HG03558 (cell line): Measurements from ENCODE around the gene TSKS.

Experiments used
- ATAC-seq: cut with Tn5 transposase; IDR thresholded peaks from one replicate; pipeline ENCODE4 v1.9.1; 2021; ENCODE audit warnings: moderate number of reproducible peaks; ENCODE audit not compliant: unreplicated experiment; ENCODE audit errors: extremely low read depth

TSKS gene, protein sequence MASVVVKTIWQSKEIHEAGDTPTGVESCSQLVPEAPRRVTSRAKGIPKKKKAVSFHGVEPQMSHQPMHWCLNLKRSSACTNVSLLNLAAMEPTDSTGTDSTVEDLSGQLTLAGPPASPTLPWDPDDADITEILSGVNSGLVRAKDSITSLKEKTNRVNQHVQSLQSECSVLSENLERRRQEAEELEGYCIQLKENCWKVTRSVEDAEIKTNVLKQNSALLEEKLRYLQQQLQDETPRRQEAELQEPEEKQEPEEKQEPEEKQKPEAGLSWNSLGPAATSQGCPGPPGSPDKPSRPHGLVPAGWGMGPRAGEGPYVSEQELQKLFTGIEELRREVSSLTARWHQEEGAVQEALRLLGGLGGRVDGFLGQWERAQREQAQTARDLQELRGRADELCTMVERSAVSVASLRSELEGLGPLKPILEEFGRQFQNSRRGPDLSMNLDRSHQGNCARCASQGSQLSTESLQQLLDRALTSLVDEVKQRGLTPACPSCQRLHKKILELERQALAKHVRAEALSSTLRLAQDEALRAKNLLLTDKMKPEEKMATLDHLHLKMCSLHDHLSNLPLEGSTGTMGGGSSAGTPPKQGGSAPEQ

DNA sequence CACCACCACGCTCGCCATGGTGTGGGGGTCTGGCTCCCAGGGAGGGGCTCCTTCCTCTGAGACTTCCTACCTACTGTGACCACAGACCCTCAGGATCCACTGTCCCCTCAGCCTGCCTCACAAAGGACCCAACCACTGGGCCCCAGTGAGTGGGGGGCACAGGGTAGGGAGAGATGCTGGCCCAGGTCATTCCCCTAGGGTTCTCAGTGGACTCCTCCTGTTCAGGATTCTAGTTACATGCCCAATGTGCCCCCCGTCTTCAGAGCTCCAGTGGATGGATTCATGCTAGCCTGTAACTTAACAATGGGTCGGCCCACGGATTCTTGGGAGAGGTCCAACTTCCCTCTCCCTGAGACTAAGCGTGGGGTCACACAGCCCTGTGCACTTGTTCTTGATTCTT, at the start of gene TSKS:
TSS of gene TSKS (minus strand) at position 77 of the 400 bp plus-strand sequence. CDS start at position 18, 59 bp downstream.
- no peak for ATAC-seq

GRCh38 chr19:49812452-49812996, 49.4 kb upstream of the TSKS start:
- ATAC-seq, result no peak

- no peak for ATAC-seq
These were observed 48.2 kb upstream of the TSKS start for GRCh38 chr19:49811328-49811727.

DNA sequence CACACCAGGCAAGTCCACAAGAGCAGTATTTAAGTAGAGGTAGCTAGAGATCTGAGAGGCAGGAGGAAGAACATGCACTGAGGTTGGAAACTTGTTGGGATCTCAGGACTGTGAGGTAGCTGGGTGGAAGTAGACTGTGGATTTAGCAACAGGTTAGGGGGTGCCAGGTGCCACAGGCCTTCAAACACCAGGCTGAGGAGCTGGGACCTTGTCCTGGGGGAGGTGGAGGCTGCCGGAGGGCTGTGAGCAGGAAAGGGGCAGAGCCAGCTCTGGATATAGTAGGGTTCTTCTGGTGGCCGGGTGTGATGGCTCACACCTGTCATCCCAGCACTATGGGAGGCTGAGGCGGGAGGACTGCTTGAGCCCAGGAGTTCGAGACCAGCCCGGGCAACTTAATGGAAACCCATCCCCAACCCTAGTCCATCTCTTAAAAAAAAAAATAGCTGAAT, 46.9 kb upstream of the TSKS start:
- no peak for ATAC-seq

- ATAC-seq, result no peak
These were observed 46.2 kb upstream of the TSKS start for GRCh38 chr19:49809160-49809940.

DNA sequence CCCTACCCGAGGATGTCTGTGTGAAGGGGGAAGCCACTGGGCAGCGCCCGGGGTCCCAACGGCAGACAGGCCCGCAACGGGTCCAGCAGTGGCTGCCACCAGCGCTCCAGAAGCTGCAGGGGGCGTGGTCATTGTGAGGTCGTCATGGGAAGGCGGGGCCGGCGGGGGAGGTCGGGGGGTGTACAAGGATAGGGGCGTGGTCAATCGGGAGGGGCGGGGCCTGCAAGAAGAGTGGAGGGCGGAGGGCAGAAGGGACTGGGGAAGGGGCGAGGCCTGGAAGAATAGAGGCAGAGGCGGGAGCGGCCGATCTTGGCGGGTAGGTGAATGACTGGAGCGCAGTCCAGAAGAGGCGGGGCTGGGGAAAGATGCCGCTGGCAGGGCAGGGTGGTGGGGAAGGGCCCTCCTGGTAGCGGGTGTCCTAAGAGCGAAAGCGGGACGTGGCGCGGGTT, 45.6 kb upstream of the TSKS start:
- no peak for ATAC-seq

DNA sequence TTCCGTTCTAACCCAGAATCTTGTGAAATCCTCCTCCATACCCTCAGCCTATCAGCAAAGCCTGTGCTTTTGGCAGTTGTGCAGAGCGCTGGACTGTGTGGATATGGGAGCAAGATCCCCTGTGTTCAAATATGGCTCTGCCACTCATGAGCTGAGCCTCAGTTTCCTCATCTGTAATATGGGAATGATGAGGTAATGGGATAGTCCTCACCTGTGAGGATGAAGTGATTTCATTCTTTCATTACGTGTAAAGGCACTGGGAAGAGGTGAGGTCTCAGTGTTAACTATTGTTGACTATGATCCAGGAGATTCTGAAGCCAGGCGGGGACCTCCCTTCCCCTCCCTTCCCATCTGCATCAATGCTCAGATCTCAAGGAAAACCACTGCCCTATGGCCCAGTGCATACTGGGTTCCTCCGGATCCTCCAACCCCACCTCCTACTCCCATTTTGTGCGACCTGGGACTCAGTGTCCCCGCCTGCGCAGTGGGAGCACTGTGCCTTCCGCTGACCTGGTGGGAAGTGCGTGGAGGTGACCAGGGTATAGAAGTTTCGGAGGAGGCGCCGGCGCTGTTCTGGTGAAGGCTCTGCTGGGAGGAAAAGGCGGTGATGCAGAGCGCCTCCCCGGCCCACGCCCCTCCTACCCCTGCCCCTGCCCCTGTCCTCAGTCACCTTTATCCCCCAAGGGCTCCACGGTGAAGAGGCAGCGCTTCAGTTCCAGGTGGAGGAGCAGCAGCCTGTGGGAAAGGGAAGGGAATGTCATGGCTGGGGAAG, 45.0 kb upstream of the TSKS start:
- ATAC-seq, result no peak

DNA sequence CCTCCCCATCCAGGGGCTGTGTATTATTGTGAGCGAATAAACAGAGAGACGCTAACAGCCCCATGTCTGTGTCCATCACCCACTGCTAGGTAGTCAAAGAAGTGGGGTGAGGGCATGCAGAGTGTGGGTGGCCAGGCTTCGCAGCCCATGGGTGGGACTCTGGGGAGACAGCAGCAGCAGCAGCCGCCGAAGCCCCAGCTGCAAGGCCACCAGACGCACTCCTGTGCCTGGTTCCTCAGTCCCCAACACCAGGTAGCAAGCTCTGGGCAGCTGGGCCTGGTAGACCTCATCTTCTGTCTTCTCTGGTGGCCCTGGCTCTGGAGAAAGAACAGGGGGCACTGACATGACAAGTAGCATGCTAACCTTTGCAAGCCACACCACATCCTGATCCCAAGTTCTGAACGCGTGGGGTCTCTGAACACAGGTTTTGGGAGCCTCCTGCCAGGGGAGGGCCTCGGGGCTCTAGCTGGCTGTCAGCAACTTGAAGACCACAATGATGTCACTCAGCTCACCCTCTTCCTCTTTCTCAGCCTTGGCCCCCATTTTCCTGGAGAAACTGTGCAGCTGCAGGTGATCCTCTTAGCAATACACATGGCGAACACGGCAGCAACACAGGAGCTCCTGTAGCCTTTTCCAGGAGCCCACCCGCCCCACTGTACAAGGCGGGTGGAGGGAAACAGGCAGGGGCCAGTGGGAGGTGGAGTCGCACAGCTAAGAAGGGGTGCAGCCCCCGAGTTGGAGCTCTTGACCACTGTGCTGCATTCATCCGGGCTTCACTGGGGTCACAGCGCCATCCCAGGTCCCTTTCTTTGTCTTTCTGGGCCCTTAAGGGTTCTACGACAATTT, 44.2 kb upstream of the TSKS start:
- ATAC-seq, result no peak

- ATAC-seq, result no peak
These were observed 43.5 kb upstream of the TSKS start for GRCh38 chr19:49806620-49806959.

DNA sequence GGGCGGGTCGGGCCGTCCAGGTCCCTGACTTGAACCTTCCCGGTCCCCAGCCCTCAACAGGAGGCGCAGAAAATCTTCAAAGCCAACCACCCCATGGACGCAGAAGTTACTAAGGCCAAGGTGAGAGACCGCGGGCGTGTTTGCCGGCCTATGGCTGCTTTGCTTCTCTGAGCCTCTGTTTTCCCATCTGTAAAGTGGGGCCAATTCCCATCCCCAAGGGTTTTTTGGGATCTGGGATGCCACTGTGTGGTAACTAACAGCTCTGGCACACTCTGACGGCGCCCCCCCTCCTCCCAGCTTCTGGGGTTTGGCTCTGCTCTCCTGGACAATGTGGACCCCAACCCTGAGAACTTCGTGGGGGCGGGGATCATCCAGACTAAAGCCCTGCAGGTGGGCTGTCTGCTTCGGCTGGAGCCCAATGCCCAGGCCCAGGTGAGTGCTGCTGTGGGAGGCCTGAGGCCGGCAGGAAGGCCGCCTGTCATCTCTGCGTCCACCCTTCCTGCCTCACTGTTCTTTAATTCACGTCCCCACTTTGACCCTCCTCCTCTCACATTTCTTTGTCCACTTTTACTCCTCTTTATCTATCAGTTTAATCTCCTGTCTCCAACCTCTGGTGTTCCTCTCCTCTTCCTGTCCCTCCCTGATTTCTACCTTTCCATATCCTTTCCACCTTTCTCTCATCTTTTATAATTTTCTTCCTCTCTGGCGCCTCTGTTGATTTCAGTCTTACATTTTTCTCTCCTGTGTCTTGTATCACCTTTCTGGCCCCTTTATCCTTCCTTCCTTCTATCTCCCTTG, 42.9 kb upstream of the TSKS start:
- no peak for ATAC-seq

DNA sequence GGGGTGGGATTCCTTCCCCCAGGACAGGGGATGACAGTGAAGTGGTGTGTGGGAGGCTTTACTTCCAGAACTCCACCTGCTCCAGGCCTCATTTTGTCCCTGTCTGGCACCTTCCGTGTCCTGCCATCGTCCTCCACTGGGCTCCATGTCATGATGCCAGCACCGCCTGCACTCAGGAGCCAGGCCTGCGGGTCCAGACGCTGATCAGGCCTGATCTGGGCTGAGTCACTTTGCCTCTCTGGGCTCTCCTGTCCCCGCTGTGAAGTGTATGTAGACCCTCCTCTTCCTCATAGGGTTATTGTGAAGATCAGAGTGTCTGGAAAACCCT, 40.4 kb upstream of the TSKS start:
- no peak for ATAC-seq

- no peak for ATAC-seq
These were observed 39.9 kb upstream of the TSKS start for GRCh38 chr19:49802836-49803528.

DNA sequence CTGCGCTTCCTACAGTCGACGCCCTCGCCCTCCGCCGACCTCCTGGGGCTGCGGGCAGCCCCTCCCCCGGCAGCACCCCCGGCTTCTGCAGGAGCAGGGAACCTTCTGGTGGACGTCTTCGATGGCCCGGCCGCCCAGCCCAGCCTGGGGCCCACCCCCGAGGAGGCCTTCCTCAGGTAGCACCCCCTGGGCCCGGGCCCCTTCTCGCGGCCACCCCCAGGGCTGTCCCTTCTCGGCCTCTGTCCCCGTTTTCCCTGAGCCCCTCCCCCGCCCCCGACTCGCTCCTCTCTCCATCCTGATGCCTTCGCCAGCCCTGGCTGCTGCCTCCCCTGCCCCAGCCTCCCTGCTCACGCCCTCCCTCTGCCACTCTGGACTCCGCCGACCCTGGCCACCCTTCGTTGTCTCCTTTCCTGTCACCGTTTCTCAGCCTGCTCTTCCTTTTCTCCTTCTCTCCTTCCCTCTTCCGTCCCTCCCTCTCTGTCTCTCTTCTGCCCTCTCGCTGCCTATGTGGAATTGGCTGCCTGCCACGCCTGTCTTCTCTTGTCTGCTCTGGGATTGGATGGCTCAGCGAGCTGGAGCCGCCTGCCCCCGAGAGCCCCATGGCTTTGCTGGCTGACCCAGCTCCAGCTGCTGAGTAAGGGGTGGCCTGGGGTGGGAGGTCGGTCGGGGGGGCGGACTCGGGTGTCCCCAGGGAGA, 39.0 kb upstream of the TSKS start:
- no peak for ATAC-seq

GRCh38 chr19:49801401-49801888, 38.3 kb upstream of the TSKS start:
- ATAC-seq, result no peak

GRCh38 chr19:49800771-49801170, 37.7 kb upstream of the TSKS start:
- no peak for ATAC-seq

GRCh38 chr19:49799798-49800376, 36.8 kb upstream of the TSKS start:
- ATAC-seq, result no peak

DNA sequence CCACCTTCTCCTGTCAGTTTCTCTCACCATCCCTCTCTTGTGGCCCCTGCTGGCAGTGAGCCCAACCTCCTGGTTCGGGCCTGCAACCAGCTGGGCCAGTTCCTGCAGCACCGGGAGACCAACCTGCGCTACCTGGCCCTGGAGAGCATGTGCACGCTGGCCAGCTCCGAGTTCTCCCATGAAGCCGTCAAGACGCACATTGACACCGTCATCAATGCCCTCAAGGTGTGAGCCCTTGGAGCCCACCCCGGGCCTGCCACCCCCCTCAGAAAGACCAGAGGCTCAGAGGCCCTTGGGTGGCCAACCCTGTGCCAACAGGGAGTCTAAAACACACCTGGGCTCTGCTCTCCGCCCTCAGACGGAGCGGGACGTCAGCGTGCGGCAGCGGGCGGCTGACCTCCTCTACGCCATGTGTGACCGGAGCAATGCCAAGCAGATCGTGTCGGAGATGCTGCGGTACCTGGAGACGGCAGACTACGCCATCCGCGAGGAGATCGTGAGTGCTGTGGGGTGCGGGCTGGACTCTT, 36.2 kb upstream of the TSKS start:
- ATAC-seq, result no peak
